Caco-2 (cell line): ENCODE results near the gene ADAMTSL1. TPM values are rescaled to one million over a fixed set of nuclear protein-coding genes. Genes with fewer than 3 reads are reported as not detected.

Experiments
- BruUV-seq: library from RNA; stranded (reverse); fragments of 400-500 nt; replicated peaks from 2 replicates; lab custom pipeline; 2021; lab: Mats Ljungman, UMichigan
- CTCF ChIA-PET: fragments of 300-600 bp; sonication (Branson Sonifier 250); formaldehyde crosslinking; loops from one replicate; lab custom pipeline; 2022; ENCODE audit warnings: antibody characterized with exemption; lab: Charles Lee
- POLR2A ChIA-PET: fragments of 300-600 bp; sonication (Branson Sonifier 250); formaldehyde crosslinking; loops from one replicate; lab custom pipeline; 2022; ENCODE audit warnings: antibody characterized with exemption; lab: Charles Lee
- DNase-seq, 2 experiments: peaks; one replicate each; pipeline versions ENCODE4 v3.0.0 to v3.0.0-alpha.2; 2020 to 2022
- H3K27me3 ChIP-seq: replicated peaks from 2 replicates; pipeline ENCODE4 v1.6.0; 2011; ENCODE audit warnings: low read length; ENCODE audit not compliant: control insufficient read depth, insufficient read depth
- H3K36me3 ChIP-seq: 2 replicates; pipeline ENCODE4 v1.5.1; 2011; ENCODE audit warnings: low read length; ENCODE audit not compliant: control insufficient read depth, insufficient read depth
- H3K4me1 ChIP-seq: fragments of 250-450 bp; sonication (Bioruptor Pico); 2 replicates; pipeline ENCODE4 v1.5.1; 2020; ENCODE audit warnings: mild to moderate bottlenecking
- H3K4me3 ChIP-seq: 2 replicates; pipeline ENCODE4 v1.5.1; 2011; ENCODE audit warnings: low read depth, mild to moderate bottlenecking, control low read depth, low read length
- H3K9me3 ChIP-seq: fragments of 250-450 bp; sonication (Bioruptor Pico); 2 replicates; pipeline ENCODE4 v1.5.1; 2020; ENCODE audit warnings: mild to moderate bottlenecking, moderate library complexity
- H3K27ac Mint-ChIP-seq: one replicate; pipeline ENCODE4 v1.8.0; 2022; ENCODE audit warnings: mixed read lengths; ENCODE audit not compliant: unreplicated experiment
- H3K27me3 Mint-ChIP-seq: one replicate; pipeline ENCODE4 v1.8.0; 2022; ENCODE audit warnings: mixed read lengths; ENCODE audit not compliant: insufficient read depth, unreplicated experiment
- H3K36me3 Mint-ChIP-seq: one replicate; pipeline ENCODE4 v1.8.0; 2022; ENCODE audit warnings: mild to moderate bottlenecking, mixed read lengths; ENCODE audit not compliant: insufficient read depth, unreplicated experiment
- H3K4me1 Mint-ChIP-seq: one replicate; pipeline ENCODE4 v1.8.0; 2022; ENCODE audit warnings: low read depth, mixed read lengths; ENCODE audit not compliant: unreplicated experiment
- H3K4me3 Mint-ChIP-seq: one replicate; pipeline ENCODE4 v1.8.0; 2022; ENCODE audit warnings: mild to moderate bottlenecking, moderate library complexity, mixed read lengths; ENCODE audit not compliant: unreplicated experiment
- H3K9me3 Mint-ChIP-seq: one replicate; pipeline ENCODE4 v1.8.0; 2022; ENCODE audit warnings: mixed read lengths; ENCODE audit not compliant: unreplicated experiment
- CTCF ChIP-seq, 2 experiments: fragments of 200-600 bp in 1 of 2; IDR thresholded peaks; 1 replicate in 1 of 2; 2 replicates in 1 of 2; pipeline versions ENCODE4 v1.5.1 to v1.8.0; 2011 to 2022; ENCODE audit warnings: antibody characterized with exemption in 1 of 2, control low read depth in 1 of 2, inconsistent platforms in 1 of 2, low read depth in 1 of 2, low read length in 1 of 2, mild to moderate bottlenecking in 1 of 2, moderate library complexity in 1 of 2; ENCODE audit not compliant: insufficient read depth in 1 of 2, severe bottlenecking in 1 of 2, unreplicated experiment in 1 of 2
- intact Hi-C: fragments of 100-400 bp; cut with micrococcal nuclease; formaldehyde crosslinking; loops from one replicate; pipeline ENCODE4 v1.10.0; 2022; ENCODE audit not compliant: unreplicated experiment
- total RNA-seq: library from RNA; stranded (reverse); gene quantifications from 2 replicates; pipeline ENCODE4 v1.2.3, GENCODE V29; 2022

The ADAMTSL1 gene
- total RNA-seq, 1 experiment from 2014 or later = not detected

- H3K27me3 ChIP-seq = no peaks in the 10 kb centered on the region
- ChIA-PET POLR2A (no interaction called here), CTCF (no interaction called here)
- DNase-seq = no peak
- H3K36me3 Mint-ChIP-seq = no peaks in the 10 kb centered on the region
- no peaks in the 10 kb centered on the region for H3K27me3 Mint-ChIP-seq
- no peaks in the 10 kb centered on the region for H3K9me3 ChIP-seq
- intact Hi-C loops = no loop called here
- no peaks in the 10 kb centered on the region for H3K9me3 Mint-ChIP-seq
- no peak overlapping the region for H3K27ac Mint-ChIP-seq
- no peak overlapping the region for H3K4me3 Mint-ChIP-seq
- no peak overlapping the region for H3K4me3 ChIP-seq
- no TSS peak for BruUV-seq
- no peaks in the 10 kb centered on the region for H3K4me1 ChIP-seq
- no peak for TF ChIP-seq CTCF (IDR thresholded peaks at IDR 0.05; ENCODE audit: insufficient read depth in 1 of 2, low read depth in 1 of 2, low read length in 1 of 2, severe bottlenecking in 1 of 2, unreplicated experiment in 1 of 2)
- no peaks in the 10 kb centered on the region for H3K36me3 ChIP-seq
- no peaks in the 10 kb centered on the region for H3K4me1 Mint-ChIP-seq
Observed at GRCh38 chr9:18610956-18611355, 137.0 kb downstream of the ADAMTSL1 start.

GRCh38 chr9:18611971-18612370 is 138.0 kb downstream of the ADAMTSL1 start:
- no peak for TF ChIP-seq CTCF (IDR thresholded peaks at IDR 0.05; ENCODE audit: insufficient read depth in 1 of 2, low read depth in 1 of 2, low read length in 1 of 2, severe bottlenecking in 1 of 2, unreplicated experiment in 1 of 2)
- no peaks in the 10 kb centered on the region for H3K9me3 Mint-ChIP-seq
- no peak overlapping the region for H3K4me3 ChIP-seq
- no TSS peak for BruUV-seq
- H3K4me1 Mint-ChIP-seq = no peaks in the 10 kb centered on the region
- H3K9me3 ChIP-seq = no peaks in the 10 kb centered on the region
- CTCF ChIA-PET = no interaction called here
- H3K36me3 Mint-ChIP-seq = no peaks in the 10 kb centered on the region
- DNase-seq = no peak
- H3K27ac Mint-ChIP-seq = no peak overlapping the region
- POLR2A ChIA-PET = no interaction called here
- H3K4me3 Mint-ChIP-seq = no peak overlapping the region
- intact Hi-C loops = no loop called here
- H3K27me3 Mint-ChIP-seq = no peaks in the 10 kb centered on the region
- H3K4me1 ChIP-seq = no peaks in the 10 kb centered on the region
- no peaks in the 10 kb centered on the region for H3K27me3 ChIP-seq
- H3K36me3 ChIP-seq = no peaks in the 10 kb centered on the region

- intact Hi-C loops = no loop called here
- Histone ChIP-seq H3K36me3 (no peaks in the 10 kb centered on the region), H3K9me3 (no peaks in the 10 kb centered on the region), H3K27me3 (no peaks in the 10 kb centered on the region), H3K4me1 (no peaks in the 10 kb centered on the region), H3K4me3 (no peak overlapping the region)
- Mint-ChIP-seq H3K9me3 (no peaks in the 10 kb centered on the region), H3K4me1 (no peaks in the 10 kb centered on the region), H3K36me3 (no peaks in the 10 kb centered on the region), H3K4me3 (no peak overlapping the region), H3K27me3 (no peaks in the 10 kb centered on the region), H3K27ac (no peak overlapping the region)
- TF ChIP-seq CTCF (IDR thresholded peaks at IDR 0.05; ENCODE audit: insufficient read depth in 1 of 2, low read depth in 1 of 2, low read length in 1 of 2, severe bottlenecking in 1 of 2, unreplicated experiment in 1 of 2) = no peak
- ChIA-PET CTCF (no interaction called here), POLR2A (no interaction called here)
- no peak for DNase-seq
- BruUV-seq = no TSS peak
Observed at GRCh38 chr9:18614116-18614515, 140.2 kb downstream of the ADAMTSL1 start.
